ENCODE data around the gene PVALB. TPM values are rescaled to one million over a fixed set of nuclear protein-coding genes. Genes with fewer than 3 reads are reported as not detected.

The PVALB gene
- total RNA-seq, 3 donors from 2014 or later (not counting 1 experiment from before 2014, with no cell fraction given): 0.99 TPM; not detected in 2

GRCh38 chr22:36761553-36762240 is 55.1 kb downstream of the PVALB start:
- Mint-ChIP-seq H3K27ac (no peak overlapping the region), H3K4me3 (no peak overlapping the region), H3K27me3 (ENCODE audit: low read depth in 2 of 2) (no peaks in the 10 kb centered on the region), H3K4me1 (peaks cover 5 to 7% of the 10 kb centered on the region in 2 donors), H3K36me3 (no peaks in the 10 kb centered on the region), H3K9me3 (no peaks in the 10 kb centered on the region)
- Histone ChIP-seq H3K4me3 (ENCODE audit: low read length) (no peak overlapping the region), H3K27ac (ENCODE audit: low read length) (no peak overlapping the region), H3K27me3 (ENCODE audit: control insufficient read depth, insufficient read depth, low read length) (no peaks in the 10 kb centered on the region), H3K9me3 (ENCODE audit: control insufficient read depth, insufficient read depth, low read length) (no peaks in the 10 kb centered on the region), H3K4me1 (ENCODE audit: control insufficient read depth, insufficient read depth, low read length) (no peaks in the 10 kb centered on the region), H3K36me3 (ENCODE audit: control insufficient read depth, insufficient read depth, low read length) (peaks cover 3% of the 10 kb centered on the region)
- DNase-seq (no peak), ATAC-seq (no peak)
- TF ChIP-seq CTCF (IDR thresholded peaks at IDR 0.05): no peak
- WGBS (ENCODE audit: insufficient coverage): 93% methylated on average over 10 of the region's 10 CpGs
- intact Hi-C loops (cut with micrococcal nuclease): no loop called here

- intact Hi-C loops (cut with micrococcal nuclease): no loop called here
- no peaks in the 10 kb centered on the region for H3K9me3 ChIP-seq (ENCODE audit: control insufficient read depth, insufficient read depth, low read length)
- peaks cover 5 to 7% of the 10 kb centered on the region in 2 donors for H3K4me1 Mint-ChIP-seq
Observed at GRCh38 chr22:36760786-36761185, 56.0 kb downstream of the PVALB start.

GRCh38 chr22:36759481-36760159 is 57.2 kb downstream of the PVALB start:
- WGBS (ENCODE audit: insufficient coverage): 91% methylated on average over 19 of the region's 19 CpGs

More at GRCh38 chr22:36760786-36761185, 56.0 kb downstream of the PVALB start:
- Histone ChIP-seq H3K4me1 (ENCODE audit: control insufficient read depth, insufficient read depth, low read length) (no peaks in the 10 kb centered on the region), H3K27ac (ENCODE audit: low read length) (no peak overlapping the region), H3K4me3 (ENCODE audit: low read length) (no peak overlapping the region), H3K27me3 (ENCODE audit: control insufficient read depth, insufficient read depth, low read length) (no peaks in the 10 kb centered on the region), H3K36me3 (ENCODE audit: control insufficient read depth, insufficient read depth, low read length) (peaks cover 3% of the 10 kb centered on the region)
- Mint-ChIP-seq H3K27ac (no peak overlapping the region), H3K9me3 (no peaks in the 10 kb centered on the region), H3K36me3 (no peaks in the 10 kb centered on the region), H3K4me3 (no peak overlapping the region), H3K27me3 (ENCODE audit: low read depth in 2 of 2) (no peaks in the 10 kb centered on the region)
- no peak for ATAC-seq
- WGBS (ENCODE audit: insufficient coverage): 92% methylated on average over 10 of the region's 11 CpGs
- TF ChIP-seq CTCF (IDR thresholded peaks at IDR 0.05): no peak
- DNase-seq: no peak

More at GRCh38 chr22:36759481-36760159, 57.2 kb downstream of the PVALB start:
- Mint-ChIP-seq H3K4me3 (no peak overlapping the region), H3K27me3 (ENCODE audit: low read depth in 2 of 2) (peaks cover 0 to 5% of the 10 kb centered on the region in 2 donors), H3K27ac (no peak overlapping the region), H3K36me3 (no peaks in the 10 kb centered on the region), H3K4me1 (peaks cover 5 to 7% of the 10 kb centered on the region in 2 donors), H3K9me3 (no peaks in the 10 kb centered on the region)
- H3K4me1 ChIP-seq (ENCODE audit: control insufficient read depth, insufficient read depth, low read length): no peaks in the 10 kb centered on the region
- peaks cover 2% of the 10 kb centered on the region for H3K36me3 ChIP-seq (ENCODE audit: control insufficient read depth, insufficient read depth, low read length)
- H3K9me3 ChIP-seq (ENCODE audit: control insufficient read depth, insufficient read depth, low read length): no peaks in the 10 kb centered on the region
- DNase-seq: no peak
- H3K27ac ChIP-seq (ENCODE audit: low read length): no peak overlapping the region
- TF ChIP-seq CTCF (IDR thresholded peaks at IDR 0.05): no peak
- no peaks in the 10 kb centered on the region for H3K27me3 ChIP-seq (ENCODE audit: control insufficient read depth, insufficient read depth, low read length)
- H3K4me3 ChIP-seq (ENCODE audit: low read length): no peak overlapping the region
- intact Hi-C loops (cut with micrococcal nuclease): no loop called here
- no peak for ATAC-seq
